HT1080 (cell line): ENCODE results near the gene KCNE2. TPM values are rescaled to one million over a fixed set of nuclear protein-coding genes. Genes with fewer than 3 reads are reported as not detected.

Source experiments
- DNase-seq: peaks from one replicate; pipeline ENCODE4 v3.0.0-alpha.2; 2015; ENCODE audit warnings: low read depth
- polyA plus RNA-seq, 2 experiments: library from polyadenylated mRNA; depleted of rRNA; stranded (reverse); fragments of >200 nt; gene quantifications; 2 replicates each; pipeline ENCODE4 v1.2.3, GENCODE V29; 2015
- total RNA-seq: library from RNA; depleted of rRNA; stranded (reverse); fragments of >200 nt; shearing (Covaris generic); gene quantifications from 2 replicates; pipeline ENCODE4 v1.2.3, GENCODE V29; 2014; rRNA removed

Gene KCNE2, protein sequence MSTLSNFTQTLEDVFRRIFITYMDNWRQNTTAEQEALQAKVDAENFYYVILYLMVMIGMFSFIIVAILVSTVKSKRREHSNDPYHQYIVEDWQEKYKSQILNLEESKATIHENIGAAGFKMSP
- total RNA-seq: not detected in 2 replicates
- polyA plus RNA-seq (2015; cell fraction: cytosol; rRNA removed): not detected in 2 replicates
- polyA plus RNA-seq (2015; cell fraction: nucleus; rRNA removed): not detected in 2 replicates

DNA sequence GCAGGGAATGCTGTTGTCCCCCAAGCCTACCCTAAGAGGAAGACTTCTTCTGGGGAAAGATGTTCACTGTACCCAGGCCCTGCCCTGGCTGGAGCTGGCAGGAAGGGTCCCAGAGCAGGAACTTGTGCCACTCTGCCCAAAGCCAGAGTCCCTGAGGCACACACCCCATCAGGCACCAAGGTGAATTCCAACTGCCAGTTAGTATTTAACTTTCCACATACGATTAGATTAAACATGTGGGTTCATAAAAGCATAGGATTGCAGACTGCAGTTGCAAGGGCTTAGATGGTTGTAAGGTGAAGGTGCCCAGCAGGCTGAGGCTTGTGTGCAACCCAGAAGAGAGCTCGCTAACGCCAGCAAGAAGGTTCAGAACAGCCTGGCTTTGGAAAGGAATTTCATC, at the start of gene KCNE2:
TSS of gene KCNE2 (plus strand) at position 274 of the 400 bp plus-strand sequence. CDS start 6,473 bp downstream, outside the sequence.
- no peak for DNase-seq

DNA sequence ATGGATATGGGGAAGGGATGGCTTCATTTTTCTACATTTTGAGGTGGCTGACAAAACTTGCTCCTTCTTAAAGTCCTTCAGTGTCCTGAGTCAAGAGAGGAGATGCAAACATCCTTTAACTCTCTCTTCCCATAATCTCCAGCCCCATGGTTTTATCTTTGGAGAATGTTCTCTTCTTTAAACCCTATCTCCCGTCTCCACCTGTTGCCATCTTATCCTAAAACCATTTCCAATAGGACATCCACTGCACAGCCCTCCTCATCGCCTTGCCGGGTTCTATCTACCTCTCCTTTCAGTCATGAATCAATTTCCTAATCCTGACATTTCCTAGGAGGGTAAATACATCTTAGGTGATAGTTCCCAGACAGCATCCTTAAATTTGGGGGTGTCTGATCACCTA, 44.2 kb upstream of the KCNE2 start:
- no peak for DNase-seq

DNA sequence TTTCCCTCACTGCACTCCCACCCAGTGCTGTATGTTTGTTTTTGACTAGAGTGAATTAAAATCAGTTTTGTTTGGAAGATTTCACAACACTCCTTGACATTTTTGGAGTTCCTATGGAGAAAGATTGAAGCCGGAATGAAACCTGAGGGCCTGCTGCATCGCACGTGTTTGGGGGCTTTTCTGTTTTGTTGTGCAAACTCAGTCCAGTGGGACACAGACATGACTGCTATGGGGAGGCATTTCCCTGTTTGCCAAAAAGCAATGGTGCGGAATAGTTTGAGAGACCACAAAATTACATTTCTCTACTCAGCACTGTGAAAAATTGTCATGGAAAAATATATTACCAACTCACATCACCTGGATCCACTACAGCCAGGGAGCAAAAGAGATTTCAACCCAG, 43.8 kb upstream of the KCNE2 start:
- DNase-seq: no peak

DNA sequence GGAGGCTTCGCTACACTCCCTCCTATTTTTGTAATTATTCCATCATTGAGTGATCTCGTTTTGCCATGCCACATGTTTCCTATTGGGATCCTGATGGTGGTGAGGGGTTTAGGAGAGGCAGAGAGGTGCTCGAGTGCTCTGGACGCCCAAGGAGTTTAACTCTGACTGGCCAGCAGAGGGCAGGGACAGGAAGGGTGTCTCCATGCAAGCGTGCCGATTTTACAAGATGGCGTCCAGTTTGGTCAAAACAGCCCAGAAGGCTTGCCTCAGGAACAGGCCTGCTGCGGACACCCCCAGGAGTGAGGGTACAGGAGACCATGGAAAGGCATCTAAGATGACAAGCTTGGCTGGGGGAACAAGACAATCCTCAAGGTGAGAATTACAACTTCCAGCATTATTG, 33.8 kb upstream of the KCNE2 start:
- no peak for DNase-seq

DNA sequence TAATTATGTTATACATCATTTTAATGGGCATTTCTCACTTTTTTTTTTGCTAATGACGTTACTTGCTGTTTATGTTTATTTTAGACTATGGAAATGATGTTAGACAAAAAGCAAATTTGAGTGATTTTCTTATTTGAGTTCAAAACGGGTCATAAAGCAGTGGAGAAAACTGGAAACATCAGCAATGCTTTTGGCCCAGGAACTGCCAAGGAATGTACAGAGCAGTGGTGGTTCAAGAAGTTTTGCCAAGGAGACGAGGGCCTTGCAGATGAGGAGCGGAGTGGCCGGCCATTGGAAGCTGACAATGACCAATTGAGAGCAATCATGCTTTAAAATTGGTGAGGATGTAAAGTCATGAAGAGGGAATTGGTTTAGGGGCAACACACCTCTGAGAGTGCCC, 32.1 kb upstream of the KCNE2 start:
- DNase-seq: no peak

DNA sequence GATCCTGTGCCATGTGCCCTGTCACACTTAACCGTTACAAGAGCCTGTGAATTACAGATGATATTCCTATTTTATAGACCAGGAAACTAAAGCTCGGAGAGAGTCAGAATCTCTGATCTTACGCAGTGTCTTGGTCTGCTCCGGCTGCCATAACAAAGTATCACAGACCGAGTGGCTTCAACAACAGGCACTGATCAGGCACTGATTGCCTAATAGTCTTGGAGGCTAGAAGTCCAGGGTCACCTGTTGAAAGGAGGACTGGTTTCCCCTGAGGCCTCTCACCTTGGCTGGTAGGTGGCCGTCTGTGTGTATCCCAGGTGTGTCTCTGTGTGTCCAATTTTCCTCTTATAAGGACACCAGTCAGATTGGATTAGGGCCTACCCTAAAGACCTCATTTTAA, 31.5 kb upstream of the KCNE2 start:
- no peak for DNase-seq

DNA sequence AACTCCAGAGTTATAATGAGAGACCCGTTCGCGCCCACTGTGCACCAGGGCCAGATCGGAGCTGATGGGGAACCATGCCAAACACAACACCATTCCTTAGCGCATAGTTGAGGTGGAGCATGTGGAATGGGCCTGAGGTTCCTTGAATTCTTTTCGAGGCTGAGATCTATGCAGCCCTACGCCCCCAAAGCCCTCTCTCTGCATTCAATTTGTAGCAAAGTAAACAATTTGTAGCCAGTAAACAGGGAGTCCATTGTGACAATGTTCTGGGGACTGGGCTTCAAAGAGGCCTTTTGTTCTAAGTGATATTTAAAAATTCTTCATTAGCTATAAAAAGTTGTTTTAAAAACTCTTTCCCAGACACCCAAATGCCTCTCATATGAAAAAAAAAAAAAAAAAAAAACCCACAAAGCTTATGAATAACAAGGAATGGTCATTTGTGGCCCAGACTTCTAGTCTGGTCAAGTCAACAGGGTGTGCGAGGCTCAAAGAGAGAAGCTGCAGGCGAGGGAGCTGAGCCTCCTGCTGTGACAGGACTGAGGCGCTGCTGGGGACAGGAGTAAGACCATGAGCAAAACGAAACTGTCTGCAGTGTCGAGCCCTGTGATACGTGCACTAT, 30.6 kb upstream of the KCNE2 start:
- DNase-seq: no peak

DNA sequence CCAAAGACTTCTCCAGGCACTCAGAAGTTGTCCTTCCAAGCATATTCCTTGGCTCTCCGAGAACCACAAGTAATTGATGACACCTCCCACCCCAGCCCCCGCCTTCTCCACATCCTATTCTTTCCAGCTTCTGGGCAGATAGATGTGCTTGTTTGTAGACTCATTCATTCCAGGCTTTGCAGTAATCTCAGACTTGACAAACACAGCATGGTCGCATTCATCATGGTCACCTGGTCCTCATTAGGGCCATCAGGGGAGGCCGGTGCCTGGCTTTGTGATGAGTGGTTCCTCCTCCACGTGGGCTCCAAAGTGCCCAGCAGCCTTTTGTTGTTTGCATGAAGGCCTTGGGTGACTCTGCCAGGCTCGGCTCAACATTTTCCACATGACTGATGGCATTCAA, 28.5 kb upstream of the KCNE2 start:
- no peak for DNase-seq

DNA sequence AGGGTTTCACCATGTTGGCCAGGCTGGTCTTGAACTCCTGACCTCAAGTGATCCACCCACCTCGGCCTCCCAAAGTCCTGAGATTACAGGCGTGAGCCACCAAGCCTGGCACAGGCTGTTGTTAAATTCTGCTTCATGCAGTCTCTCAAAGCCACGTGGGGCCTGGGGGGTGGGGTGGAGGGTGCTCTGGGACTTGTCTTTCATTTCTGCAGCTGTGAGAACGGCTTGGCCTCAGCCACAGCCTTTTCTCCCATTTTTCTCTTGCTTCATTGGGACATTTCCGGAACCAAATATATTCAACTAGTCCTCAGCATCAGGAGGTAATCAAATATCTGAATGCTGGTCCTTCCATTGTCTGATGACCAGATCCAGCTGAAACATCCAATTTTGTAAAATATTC, 27.6 kb upstream of the KCNE2 start:
- no peak for DNase-seq

DNA sequence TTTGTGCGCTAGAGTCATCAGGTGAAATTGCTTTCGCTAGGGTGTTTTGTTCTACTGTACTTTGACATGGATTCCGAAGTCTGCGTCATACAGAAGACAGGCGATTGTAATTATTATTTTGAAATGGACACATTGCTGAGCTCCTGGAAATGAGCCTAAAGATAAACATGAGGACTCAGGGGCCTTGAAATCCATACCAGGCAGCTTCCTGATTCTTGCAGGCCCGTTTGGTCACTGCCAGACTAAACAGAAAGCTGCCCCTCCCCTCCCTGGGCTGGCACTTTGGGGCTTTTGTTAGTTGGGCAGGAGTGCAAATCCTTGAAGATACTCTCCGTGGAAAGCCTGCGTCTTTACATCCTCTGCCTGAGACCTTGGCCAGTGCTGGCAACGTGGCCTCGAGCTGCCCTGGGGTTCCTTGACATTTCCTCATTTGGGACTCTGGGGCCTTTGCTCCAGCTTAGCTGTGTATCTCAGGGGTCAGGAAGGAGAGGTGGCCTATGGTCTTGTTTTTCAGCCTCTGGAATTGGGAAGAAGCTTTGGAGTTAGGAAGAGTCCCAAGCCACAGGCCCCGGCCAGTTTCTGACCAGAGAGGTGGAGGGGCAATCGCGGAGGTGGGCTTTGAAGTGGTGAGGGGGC, 26.9 kb upstream of the KCNE2 start:
- peak; percentile 7 for DNase-seq

DNA sequence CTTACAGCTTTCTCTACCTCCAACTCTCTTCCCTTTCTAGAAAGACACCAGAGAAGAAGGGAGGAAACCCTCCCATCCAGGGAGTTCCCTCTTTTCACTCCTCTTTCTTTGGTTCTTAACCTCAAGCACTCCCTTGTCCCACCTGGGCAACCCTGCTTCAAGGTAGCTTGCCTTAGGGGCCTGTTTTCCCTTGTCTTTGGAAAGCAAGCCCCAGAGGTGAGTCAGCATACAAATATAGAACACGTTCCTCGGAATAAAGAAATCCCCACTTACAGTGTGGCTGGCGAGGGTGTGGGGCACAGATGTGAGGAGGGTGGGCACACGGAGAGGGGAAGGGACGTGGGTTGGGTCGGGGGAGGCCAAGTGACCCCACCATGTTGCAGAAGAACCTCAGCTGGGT, 26.1 kb upstream of the KCNE2 start:
- DNase-seq: no peak

DNA sequence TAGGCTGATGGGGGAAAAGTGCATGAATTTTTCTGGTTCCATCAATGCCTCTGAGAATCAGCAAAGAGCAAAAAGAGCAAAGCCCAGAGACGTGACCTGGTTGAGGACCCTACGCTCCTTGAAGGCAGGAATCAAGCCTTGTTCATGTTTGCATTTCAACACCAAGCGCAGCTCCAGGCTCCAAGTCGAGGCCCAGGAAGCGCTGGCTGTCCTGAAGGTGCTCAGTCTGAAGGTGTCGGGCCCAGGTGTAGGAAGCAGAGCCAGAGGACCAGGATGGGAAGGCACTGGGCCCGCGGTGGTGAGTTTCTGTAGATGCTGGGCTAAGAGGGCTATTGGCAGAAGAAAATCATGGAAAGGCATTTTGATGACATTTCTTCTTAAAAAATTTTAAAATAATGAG, 25.6 kb upstream of the KCNE2 start:
- DNase-seq: no peak

DNA sequence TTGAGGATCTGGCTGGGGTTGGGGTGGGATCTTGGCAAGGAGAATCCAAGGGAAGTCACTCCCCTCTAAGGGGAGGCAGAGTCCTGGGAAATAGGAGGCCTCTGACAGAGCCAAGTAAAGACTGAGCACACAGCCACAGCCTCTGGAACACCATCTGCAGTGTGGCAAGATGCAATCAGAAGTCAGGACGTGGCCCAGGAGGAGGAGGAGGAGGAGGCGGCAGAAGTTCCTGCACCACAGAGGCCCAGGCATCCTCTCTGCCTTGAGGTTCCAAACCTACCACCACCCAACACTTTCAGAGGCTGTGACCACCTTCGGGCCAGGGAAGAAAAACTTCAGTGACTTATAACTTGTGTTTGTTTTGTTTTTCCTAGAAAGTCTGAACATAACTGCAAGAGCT, 23.7 kb upstream of the KCNE2 start:
- DNase-seq: no peak

DNA sequence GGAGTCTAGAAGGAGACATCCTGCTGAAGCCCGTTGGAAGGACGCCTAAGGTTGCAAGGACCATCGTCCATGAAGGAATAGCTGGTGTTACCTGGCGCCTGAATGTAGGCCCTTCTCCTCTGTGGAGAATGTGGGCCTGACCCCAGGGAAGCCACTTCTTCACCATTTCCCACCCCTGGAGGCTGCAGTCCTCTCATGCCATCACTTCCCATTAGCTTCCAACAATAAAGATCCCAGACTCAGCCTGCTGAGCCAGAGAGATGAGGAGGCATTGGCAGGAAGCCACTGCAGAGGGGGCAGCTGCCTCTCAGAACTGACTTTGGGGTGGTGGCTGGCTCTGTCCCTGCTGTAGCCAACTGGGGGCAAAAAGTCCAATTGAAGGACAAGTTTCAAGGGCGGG, 21.3 kb upstream of the KCNE2 start:
- no peak for DNase-seq

DNA sequence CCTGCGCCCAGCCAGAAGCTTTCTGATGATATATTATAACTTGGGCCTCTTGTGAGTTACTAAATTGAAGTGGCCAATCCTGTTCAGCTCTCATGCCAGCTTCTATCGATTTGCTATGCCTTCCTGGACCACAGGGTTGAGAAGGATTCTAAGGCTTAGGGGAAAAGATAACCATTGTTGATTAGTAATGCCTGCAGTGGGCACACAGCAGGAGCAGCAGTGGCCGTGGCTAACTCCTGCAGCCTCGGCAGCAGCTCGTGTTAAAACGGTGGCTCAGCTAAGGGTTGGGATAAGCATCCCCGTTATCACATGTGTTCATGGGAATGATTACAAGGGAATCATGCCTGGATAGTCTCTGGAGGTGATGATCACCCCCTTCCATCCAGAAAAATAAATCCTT, 20.5 kb upstream of the KCNE2 start:
- no peak for DNase-seq

DNA sequence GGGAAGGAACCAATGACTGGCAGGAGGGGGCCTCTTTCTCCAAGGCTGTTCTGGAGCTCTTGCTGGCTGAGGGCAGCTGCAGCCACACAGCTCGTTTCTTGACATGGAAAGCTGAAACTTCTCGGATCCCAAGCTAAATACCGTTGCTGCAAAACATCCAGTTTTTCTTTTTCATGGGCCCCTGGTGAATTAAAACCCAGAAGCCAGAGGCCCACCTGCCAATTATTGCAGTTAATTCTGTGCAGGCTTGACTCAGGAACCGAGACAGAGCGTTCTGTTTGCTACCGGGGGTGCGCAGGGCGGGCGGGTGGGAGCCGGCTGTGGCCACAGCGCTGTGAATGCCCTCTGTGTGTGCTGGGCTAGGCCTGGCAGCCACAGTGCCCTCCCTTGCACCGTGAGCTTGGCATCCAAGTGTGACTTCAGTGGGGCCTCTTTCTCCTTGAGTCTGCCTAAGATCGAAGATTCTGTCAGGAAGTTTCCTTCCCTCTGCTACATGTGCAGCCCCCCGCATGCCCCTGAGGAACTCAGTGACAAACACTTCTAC, 19.9 kb upstream of the KCNE2 start:
- DNase-seq: no peak

DNA sequence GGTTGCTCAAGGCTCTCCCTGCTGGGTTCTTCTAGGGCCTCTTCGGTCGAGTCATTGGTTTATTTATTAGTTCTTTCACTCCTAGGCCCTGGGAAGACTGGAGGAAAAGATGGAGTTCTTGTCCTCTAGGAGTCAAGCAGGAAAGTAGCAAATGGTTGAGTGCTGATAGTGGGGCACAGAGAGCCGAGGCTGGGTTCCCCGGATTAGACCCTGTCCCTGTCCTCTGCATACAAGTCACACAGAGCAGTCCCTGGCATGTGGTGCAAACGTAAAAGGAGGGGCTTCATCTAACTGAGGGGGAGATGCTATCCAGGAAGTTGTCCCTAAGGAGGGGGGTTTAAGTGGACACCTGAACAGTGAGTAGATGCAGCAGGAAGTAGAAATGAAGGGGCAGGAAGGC, 19.2 kb upstream of the KCNE2 start:
- no peak for DNase-seq

DNA sequence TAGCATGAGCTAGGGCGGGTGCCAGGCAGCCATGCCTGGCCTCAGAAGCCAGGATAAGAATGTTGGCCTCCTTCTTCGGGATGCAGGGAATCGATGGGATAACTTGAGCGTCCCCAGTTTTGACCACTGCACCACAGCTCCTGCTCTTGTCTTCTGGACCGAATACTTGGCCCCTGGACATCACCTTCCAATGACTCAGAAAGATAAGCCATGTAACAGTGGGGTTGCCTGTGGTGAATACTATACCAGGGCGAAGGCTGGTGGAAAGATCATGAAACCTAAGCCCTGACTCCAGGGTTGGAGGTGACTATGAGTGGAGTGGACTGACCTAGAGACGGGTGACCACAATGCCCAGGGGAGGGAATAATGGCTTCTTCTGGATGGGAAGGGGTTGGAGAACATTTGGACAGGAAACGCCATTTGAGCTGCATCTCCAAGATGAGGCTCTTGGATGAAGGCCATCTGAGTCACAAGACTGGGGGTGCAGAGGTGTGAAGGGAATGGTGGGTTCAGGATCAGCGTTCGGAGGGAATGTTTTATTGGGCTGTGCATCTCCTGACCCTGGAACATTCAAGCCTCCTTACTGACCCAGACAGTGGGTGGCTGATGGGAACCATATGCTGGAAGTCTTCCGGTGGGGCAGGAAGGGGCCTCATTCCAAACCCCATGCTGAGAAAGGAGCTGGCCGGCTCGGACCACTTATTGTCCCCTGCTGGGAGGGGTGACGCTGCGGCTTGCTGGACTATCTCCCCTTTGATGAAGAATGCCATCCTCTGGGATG, 18.5 kb upstream of the KCNE2 start:
- DNase-seq: no peak

DNA sequence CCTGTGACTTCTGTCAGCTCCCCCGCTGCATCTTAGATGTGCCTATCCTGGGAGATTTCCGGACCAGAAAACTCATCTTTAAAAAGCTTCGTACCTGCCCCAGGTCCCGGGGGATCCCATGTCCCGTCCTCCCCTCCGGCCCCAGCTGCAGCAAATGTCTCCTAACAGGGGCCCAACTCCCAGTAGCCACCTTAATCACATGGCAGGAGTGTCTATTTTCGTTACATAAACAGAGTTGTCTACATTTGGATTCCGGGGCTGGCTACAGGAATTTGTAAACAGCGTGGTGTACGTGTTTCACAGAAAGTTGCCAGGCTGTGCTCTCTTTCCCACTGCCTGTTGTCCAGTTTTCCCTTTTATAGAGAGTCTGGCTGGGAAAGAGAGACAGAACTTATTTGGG, 17.9 kb upstream of the KCNE2 start:
- DNase-seq: no peak

DNA sequence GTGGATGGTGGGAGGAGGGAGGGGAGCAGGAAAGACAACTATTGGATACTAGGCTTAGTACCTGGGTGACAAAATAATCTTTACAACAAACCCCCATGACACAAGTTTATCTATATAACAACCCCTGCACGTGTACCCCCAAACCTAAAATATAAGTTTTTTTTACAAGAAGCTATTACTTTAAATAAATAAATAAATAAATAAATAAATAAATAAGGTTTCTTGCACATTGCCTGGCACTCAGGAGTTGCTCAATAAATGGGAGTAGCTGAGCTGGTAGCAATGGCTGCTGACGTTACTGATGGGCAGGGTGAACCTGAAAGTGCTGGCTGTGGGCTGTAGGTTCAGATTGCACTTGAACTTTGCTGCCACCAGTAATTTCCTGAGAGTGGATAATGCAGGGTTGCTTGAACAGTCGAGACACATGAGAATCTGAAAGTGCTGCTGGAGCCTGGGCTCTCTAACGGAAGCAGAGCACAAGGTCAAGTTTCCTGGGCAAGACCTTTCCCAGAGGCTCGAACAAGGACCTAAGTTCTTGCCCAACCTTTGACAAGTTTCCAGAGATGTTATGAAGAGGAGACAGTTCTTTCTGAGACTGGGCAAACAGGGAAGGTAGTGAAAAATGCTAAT, 14.8 kb upstream of the KCNE2 start:
- no peak for DNase-seq

DNA sequence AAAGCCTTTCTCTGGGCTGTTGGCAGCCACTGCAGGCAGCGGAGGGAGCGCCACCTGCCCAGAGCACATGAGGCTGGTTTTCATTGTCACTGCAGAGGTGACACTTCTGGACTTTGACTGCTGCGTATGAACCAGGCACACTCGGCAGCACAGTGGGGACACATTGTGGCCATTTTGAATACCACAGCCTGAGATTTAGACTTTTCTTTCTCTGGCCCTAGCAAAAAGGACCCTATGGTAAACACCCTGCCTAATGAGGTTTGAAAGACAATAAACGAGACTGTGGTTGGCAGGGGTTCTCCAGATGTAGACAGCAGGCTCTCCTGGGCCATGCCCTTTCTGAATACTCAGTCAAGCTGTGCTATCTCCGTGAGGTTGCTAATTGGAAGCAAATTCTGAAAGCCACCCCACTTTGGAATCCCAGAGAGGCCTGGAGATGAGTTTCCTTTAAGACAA, 12.0 kb upstream of the KCNE2 start:
- peak; percentile 37 for DNase-seq
